ENCODE results near the gene RYR3.

DNA sequence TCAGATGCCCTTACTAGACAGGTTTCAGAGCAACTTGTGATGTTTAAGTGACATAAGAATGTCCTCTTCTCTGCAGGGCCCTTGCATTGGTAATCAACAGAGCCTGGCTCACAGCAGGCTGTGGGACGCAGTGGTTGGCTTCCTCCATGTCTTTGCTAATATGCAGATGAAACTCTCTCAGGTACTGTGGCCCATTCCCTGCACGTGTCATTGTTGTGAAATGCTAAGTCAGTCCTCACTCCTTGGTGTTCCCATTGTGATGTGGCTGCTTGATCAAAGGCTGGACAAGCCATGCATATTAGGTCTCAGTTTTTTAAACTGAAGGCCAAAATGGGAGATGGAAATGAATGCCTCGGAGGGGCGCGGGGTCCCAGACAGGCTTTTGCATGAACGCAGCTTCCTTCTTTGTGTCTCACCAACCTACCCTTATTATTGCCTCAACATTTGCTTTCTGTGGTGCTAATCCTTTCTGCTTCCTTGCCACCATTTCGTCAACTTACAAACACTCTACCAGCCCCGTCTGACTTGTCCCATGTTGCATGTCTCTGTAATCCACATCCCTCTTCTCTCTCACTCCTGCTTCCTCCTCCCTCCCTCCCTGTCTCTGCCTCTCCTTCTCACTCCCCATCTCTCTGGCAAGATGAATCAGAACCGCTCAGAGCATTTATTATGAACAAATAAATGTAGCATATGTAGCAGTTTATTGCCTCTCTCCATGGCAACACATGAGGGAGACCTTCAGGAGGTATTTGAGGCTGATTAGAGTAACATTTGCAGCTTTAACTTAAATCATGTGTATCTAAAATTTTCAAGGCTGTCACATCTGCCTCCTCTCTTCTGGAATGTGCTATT lies 524.4 kb downstream of the RYR3 start:
- TF ChIP-seq, protein P1, sequence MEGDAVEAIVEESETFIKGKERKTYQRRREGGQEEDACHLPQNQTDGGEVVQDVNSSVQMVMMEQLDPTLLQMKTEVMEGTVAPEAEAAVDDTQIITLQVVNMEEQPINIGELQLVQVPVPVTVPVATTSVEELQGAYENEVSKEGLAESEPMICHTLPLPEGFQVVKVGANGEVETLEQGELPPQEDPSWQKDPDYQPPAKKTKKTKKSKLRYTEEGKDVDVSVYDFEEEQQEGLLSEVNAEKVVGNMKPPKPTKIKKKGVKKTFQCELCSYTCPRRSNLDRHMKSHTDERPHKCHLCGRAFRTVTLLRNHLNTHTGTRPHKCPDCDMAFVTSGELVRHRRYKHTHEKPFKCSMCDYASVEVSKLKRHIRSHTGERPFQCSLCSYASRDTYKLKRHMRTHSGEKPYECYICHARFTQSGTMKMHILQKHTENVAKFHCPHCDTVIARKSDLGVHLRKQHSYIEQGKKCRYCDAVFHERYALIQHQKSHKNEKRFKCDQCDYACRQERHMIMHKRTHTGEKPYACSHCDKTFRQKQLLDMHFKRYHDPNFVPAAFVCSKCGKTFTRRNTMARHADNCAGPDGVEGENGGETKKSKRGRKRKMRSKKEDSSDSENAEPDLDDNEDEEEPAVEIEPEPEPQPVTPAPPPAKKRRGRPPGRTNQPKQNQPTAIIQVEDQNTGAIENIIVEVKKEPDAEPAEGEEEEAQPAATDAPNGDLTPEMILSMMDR (IDR thresholded peaks at IDR 0.05 in 2 of 3, conservative IDR thresholded peaks at IDR 0.05 in 1 of 3; ENCODE audit: control insufficient read depth in 2 of 3, extremely low read depth in 1 of 3, insufficient read depth in 1 of 3, low read depth in 3 of 3, low read length in 3 of 3), result no peak
- TF ChIP-seq CREB1 (IDR thresholded peaks at IDR 0.05; ENCODE audit: low read depth), result no peak
- TF ChIP-seq CBX3 (IDR thresholded peaks at IDR 0.05; ENCODE audit: borderline replicate concordance, low read depth), result no peak
